Liver (tissue), 9 donors: ENCODE results near the gene KRTAP4-5. TPM values are rescaled to one million over a fixed set of nuclear protein-coding genes. Genes with fewer than 3 reads are reported as not detected.

Source experiments
- DNase-seq: peaks from one replicate; pipeline ENCODE4 v3.0.0-alpha.2; 2017; ENCODE audit warnings: low spot score
- H3K27ac ChIP-seq, 2 donors: one replicate each; pipeline ENCODE4 v1.7.0; 2013; ENCODE audit warnings: inconsistent platforms in 2 of 2, low read length in 2 of 2, control low read depth in 1 of 2, low read depth in 1 of 2, mild to moderate bottlenecking in 1 of 2
- H3K27me3 ChIP-seq, 4 donors: one replicate each; pipeline versions ENCODE4 v1.6.1 to v1.7.0; 2013; ENCODE audit warnings: low read length in 3 of 4, inconsistent platforms in 1 of 4, mild to moderate bottlenecking in 1 of 4, moderate library complexity in 1 of 4; ENCODE audit not compliant: control insufficient read depth in 4 of 4, insufficient read depth in 4 of 4
- H3K36me3 ChIP-seq, 4 donors: one replicate each; pipeline versions ENCODE4 v1.6.1 to v1.7.0; 2013; ENCODE audit warnings: low read length in 3 of 4, mild to moderate bottlenecking in 3 of 4, low read depth in 1 of 4, moderate library complexity in 1 of 4; ENCODE audit not compliant: control insufficient read depth in 4 of 4, insufficient read depth in 3 of 4
- H3K4me1 ChIP-seq, 4 donors: one replicate each; pipeline versions ENCODE4 v1.6.1 to v1.7.0; 2013; ENCODE audit warnings: low read length in 3 of 4, mild to moderate bottlenecking in 3 of 4, moderate library complexity in 1 of 4; ENCODE audit not compliant: control insufficient read depth in 4 of 4, insufficient read depth in 4 of 4
- H3K4me3 ChIP-seq, 3 donors: one replicate each; pipeline versions ENCODE4 v1.6.1 to v1.7.0; 2013; ENCODE audit warnings: low read length in 3 of 3, control low read depth in 1 of 3, low read depth in 1 of 3, mild to moderate bottlenecking in 1 of 3
- H3K9ac ChIP-seq, 2 donors: one replicate each; pipeline ENCODE4 v1.7.0; 2013; ENCODE audit warnings: low read length in 2 of 2, mild to moderate bottlenecking in 2 of 2, moderate library complexity in 2 of 2, control low read depth in 1 of 2, low read depth in 1 of 2
- H3K9me3 ChIP-seq, 4 donors: one replicate each; pipeline versions ENCODE4 v1.6.1 to v1.7.0; 2013; ENCODE audit warnings: low read length in 3 of 4; ENCODE audit not compliant: control insufficient read depth in 4 of 4
- CTCF ChIP-seq: fragments of 150-350 bp; IDR thresholded peaks from 2 replicates; pipeline ENCODE4 v1.5.1; 2017; ENCODE audit warnings: improper control_type of control experiment, low read depth, low read length; ENCODE audit not compliant: missing input control
- EGR1 ChIP-seq, 2 donors: IDR thresholded peaks; 2 replicates each; pipeline ENCODE4 v1.6.1; 2016 to 2018; ENCODE audit warnings: antibody characterized with exemption in 2 of 2, low read depth in 2 of 2
- FOXA1 ChIP-seq: IDR thresholded peaks from 2 replicates; pipeline ENCODE4 v1.6.1; 2016; ENCODE audit warnings: antibody characterized with exemption
- FOXA2 ChIP-seq: IDR thresholded peaks from 2 replicates; pipeline ENCODE4 v1.6.1; 2016; ENCODE audit warnings: antibody characterized with exemption
- GABPA ChIP-seq, 2 donors: IDR thresholded peaks in 1 of 2; conservative IDR thresholded peaks in 1 of 2; 2 replicates each; pipeline ENCODE4 v1.6.1; 2016; ENCODE audit warnings: antibody characterized with exemption in 2 of 2, mild to moderate bottlenecking in 1 of 2, moderate library complexity in 1 of 2
- HNF4A ChIP-seq, 2 donors: conservative IDR thresholded peaks; 2 replicates each; pipeline ENCODE4 v1.6.1; 2016; ENCODE audit warnings: antibody characterized with exemption in 2 of 2, mild to moderate bottlenecking in 2 of 2
- HNF4G ChIP-seq: IDR thresholded peaks from 2 replicates; pipeline ENCODE4 v1.6.1; 2016; ENCODE audit warnings: antibody characterized with exemption
- JUND ChIP-seq, 2 donors: IDR thresholded peaks; 2 replicates each; pipeline ENCODE4 v1.6.1; 2016; ENCODE audit warnings: antibody characterized with exemption in 2 of 2
- MAX ChIP-seq: IDR thresholded peaks from 2 replicates; pipeline ENCODE4 v1.6.1; 2016; ENCODE audit warnings: antibody characterized with exemption
- NR2F2 ChIP-seq: IDR thresholded peaks from 2 replicates; pipeline ENCODE4 v1.6.1; 2016; ENCODE audit warnings: antibody characterized with exemption
- RAD21 ChIP-seq, 2 donors: IDR thresholded peaks; 2 replicates each; pipeline ENCODE4 v1.6.1; 2016; ENCODE audit warnings: antibody characterized with exemption in 2 of 2, mild to moderate bottlenecking in 2 of 2
- REST ChIP-seq: IDR thresholded peaks from 2 replicates; pipeline ENCODE4 v1.6.1; 2016; ENCODE audit warnings: antibody characterized with exemption, mild to moderate bottlenecking
- RXRA ChIP-seq, 2 donors: IDR thresholded peaks; 2 replicates each; pipeline ENCODE4 v1.6.1; 2017 to 2018; ENCODE audit warnings: antibody characterized with exemption in 2 of 2, mild to moderate bottlenecking in 1 of 2
- SP1 ChIP-seq: IDR thresholded peaks from 2 replicates; pipeline ENCODE4 v1.6.1; 2018; ENCODE audit warnings: antibody characterized with exemption, mild to moderate bottlenecking
- TAF1 ChIP-seq: conservative IDR thresholded peaks from 2 replicates; pipeline ENCODE4 v1.6.1; 2016; ENCODE audit warnings: antibody characterized with exemption, mild to moderate bottlenecking
- YY1 ChIP-seq: IDR thresholded peaks from 2 replicates; pipeline ENCODE4 v1.6.1; 2016; ENCODE audit warnings: antibody characterized with exemption, mild to moderate bottlenecking
- ZBTB33 ChIP-seq: IDR thresholded peaks from 2 replicates; pipeline ENCODE4 v1.6.1; 2016; ENCODE audit warnings: antibody characterized with exemption
- WGBS: extraction: QIAGEN DNeasy Blood & Tissue Kit; methylation state at CpG from one replicate; pipeline ENCODE4 v1.1.7; 2013; 5-methylcytosine and 5-hydroxymethylcytosine counted together
- polyA plus RNA-seq, 2 donors: library from polyadenylated mRNA; stranded (reverse) in 1 of 2; unstranded in 1 of 2; fragments of 200-250 nt in 1 of 2; fragments of >200 nt in 1 of 2; fragmentation: Nextera tagmentation in 1 of 2; extraction: Ambion mirVana in 1 of 2; gene quantifications; one replicate each; pipeline versions ENCODE4 v1.2.1 to v1.2.3, GENCODE V29; 2013 to 2015
- total RNA-seq, 2 donors: library from RNA; depleted of rRNA; stranded (reverse); fragments of >200 nt; gene quantifications; one replicate each; pipeline ENCODE4 v1.2.3, GENCODE V29; 2014
- TF ChIP-seq, protein P1 (sequence below): IDR thresholded peaks from 2 replicates; pipeline ENCODE4 v1.6.1; 2016; ENCODE audit warnings: antibody characterized with exemption
- donor health status: healthy.
- donor health status: healthy.
- donor health status: healthy.
- donor health status: healthy.
- donor health status: healthy.

KRTAP4-5 gene
- total and polyA plus RNA-seq, 4 donors, result not detected

- H3K4me3 ChIP-seq, result no peak overlapping the region
- WGBS, result 76% methylated on average over 2 of the region's 2 CpGs
- peaks cover 0 to 2% (median 0%) of the 10 kb centered on the region in 4 donors for H3K27me3 ChIP-seq
- H3K9me3 ChIP-seq, result peaks cover 0 to 4% (median 0%) of the 10 kb centered on the region in 4 donors
- no peak overlapping the region for H3K27ac ChIP-seq
- H3K4me1 ChIP-seq, result no peaks in the 10 kb centered on the region
- no peak for DNase-seq
- H3K9ac ChIP-seq, result no peak overlapping the region
- no peaks in the 10 kb centered on the region for H3K36me3 ChIP-seq
- TF ChIP-seq ZBTB33, result no peak
- no peak for TF ChIP-seq CTCF
- TF ChIP-seq FOXA2, result no peak
- no peak for TF ChIP-seq RXRA (IDR thresholded peaks at IDR 0.05)
- no peak for TF ChIP-seq NR2F2
- no peak for TF ChIP-seq GABPA (IDR thresholded peaks at IDR 0.05 in 1 of 2, conservative IDR thresholded peaks at IDR 0.05 in 1 of 2)
- no peak for TF ChIP-seq JUND (IDR thresholded peaks at IDR 0.05)
- TF ChIP-seq FOXA1, result no peak
- no peak for TF ChIP-seq HNF4A (conservative IDR thresholded peaks at IDR 0.05)
- no peak for TF ChIP-seq YY1
- no peak for TF ChIP-seq RAD21 (IDR thresholded peaks at IDR 0.05)
- TF ChIP-seq, protein P1, sequence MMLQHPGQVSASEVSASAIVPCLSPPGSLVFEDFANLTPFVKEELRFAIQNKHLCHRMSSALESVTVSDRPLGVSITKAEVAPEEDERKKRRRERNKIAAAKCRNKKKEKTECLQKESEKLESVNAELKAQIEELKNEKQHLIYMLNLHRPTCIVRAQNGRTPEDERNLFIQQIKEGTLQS, result no peak
- no peak for TF ChIP-seq REST
- no peak for TF ChIP-seq MAX
- no peak for TF ChIP-seq SP1
- TF ChIP-seq TAF1, result no peak
- TF ChIP-seq HNF4G, result no peak
- TF ChIP-seq EGR1 (IDR thresholded peaks at IDR 0.05; ENCODE audit: low read depth in 2 of 2), result no peak
Measured at GRCh38 chr17:41133880-41134735, 15.5 kb downstream of the KRTAP4-5 start.
